Left renal pelvis (tissue), 4 donors: Measurements from ENCODE around the gene EIF1AX. TPM values are rescaled to one million over a fixed set of nuclear protein-coding genes. Genes with fewer than 3 reads are reported as not detected.
"Not testable (repeated sequence)": the region's sequence is repeated elsewhere in the genome, so short reads cannot be mapped to it uniquely, and the experiment has no call there.

ENCODE experiments used
- DNase-seq, 4 donors: peaks; one replicate each; pipeline ENCODE4 v3.0.0-alpha.2; 2013; ENCODE audit warnings: low read depth in 4 of 4, low spot score in 3 of 4
- polyA plus RNA-seq, 4 donors: library from polyadenylated mRNA; unstranded; fragments of 120-200 nt; gene quantifications; one replicate each; pipeline ENCODE4 v1.2.1, GENCODE V29; 2013; ENCODE audit not compliant: insufficient read length in 4 of 4

EIF1AX gene
- polyA plus RNA-seq, 4 donors = 93.0 to 133 (median 98.4) TPM

DNA sequence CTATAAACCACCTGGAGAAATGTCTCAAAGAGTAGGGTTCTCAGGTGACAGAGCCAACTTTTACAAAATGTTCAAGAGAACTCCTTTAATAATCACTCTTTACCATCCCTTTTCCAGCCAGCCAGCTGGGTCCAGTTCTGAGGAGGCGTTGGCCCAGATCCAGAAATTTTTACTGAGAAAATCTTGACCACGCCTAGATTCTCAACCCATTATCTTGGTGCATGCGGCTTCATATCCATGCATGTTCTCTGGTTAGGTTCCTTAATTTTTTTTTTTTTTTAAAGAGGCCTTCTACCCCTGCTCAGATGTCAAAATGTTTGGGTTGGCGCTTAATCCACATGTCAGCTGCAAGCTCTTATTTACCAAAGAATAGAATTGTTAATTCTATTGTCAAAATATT is 13.0 kb downstream of the EIF1AX start:
- DNase-seq = no peak

DNA sequence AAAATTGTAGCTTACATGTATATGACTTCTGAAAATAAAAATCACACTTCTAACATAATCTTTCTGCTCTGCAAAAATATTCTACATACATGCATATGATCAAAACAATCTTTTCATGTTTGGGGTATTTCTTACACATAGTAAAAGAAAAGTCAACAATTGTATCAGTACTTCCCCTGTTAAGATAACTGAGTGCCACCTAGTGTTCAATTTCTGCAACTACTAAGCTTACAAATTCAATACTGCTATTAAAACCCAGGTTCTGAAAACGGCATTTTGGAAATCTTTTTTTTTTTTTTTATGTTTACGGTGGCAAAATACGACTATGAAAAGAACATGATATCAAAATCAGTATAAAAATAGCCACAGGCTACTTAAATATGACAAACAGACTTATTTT is 14.2 kb downstream of the EIF1AX start:
- DNase-seq = not testable (repeated sequence)

DNA sequence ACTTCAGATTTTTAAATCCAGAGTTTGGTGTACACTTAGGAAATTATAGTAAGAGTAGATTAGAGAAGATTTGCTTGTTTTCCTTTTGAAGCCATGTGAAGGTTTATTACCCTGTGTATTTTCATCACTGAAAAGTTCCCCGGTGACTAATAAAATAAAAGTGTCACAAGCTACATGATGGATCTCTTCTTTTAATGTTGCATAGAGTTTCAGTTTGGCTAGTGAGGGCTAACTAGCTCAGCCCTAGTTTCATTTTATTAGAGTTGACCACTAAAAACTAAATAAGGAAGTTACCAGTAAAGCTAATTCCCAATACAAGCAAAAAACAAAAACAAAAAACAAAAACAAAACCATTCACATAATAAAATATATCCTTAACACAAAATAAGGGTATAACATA is 14.8 kb downstream of the EIF1AX start:
- not testable (repeated sequence) for DNase-seq

DNA sequence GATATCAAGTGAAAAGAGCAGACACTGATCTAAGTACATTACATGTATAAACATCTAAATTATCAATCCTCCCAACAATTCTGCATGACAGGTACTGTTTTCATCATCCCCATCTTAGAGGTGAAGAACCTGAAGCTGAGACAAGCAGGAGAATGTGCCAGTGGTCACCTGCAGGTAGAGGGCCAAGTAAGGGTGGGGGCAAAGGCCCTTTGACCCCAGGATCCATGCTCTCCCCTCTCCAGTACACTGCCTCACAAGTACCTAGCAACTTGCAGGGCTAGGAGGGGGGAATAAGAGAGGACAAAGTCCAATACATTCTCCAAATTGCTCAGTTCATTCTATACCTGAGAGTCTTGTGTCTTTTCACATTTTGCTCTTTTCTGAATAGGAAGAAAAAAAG is 16.7 kb downstream of the EIF1AX start:
- no peak for DNase-seq

DNA sequence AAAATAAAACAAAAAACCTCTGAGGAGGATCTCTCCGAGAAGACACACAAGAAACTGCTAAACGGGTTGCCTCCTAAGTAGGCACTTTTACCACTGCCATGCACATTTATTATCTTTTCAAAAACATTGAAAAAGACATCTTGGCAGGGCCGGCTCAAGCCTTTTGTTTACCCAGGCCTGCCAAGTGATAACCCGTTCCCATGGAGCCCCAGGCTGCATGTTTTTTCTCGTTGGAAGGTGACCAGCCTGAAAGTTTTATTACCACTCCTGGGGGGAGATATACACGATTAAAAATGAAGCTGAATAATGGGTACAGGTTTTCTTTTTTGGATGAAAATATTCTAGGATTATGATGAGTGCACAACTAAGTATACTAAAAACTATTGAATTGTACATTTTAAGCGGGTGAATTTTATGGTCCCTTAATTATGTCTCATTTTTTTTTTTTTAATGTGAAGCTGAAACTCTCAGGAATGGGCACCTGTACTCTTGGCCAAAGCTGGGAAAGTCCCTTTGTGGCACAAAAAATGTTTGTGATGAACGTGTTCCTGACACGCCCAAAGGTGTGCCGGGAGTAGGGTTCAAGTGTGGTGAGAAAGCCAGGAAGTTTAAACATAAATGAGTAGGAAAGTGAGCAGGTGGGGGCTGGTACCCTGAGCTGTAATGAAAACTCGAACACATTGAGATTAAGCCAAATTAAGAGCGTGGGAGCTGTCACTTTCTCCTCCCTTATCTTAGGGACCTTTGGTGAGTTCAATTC is 23.4 kb downstream of the EIF1AX start:
- DNase-seq = no peak

DNA sequence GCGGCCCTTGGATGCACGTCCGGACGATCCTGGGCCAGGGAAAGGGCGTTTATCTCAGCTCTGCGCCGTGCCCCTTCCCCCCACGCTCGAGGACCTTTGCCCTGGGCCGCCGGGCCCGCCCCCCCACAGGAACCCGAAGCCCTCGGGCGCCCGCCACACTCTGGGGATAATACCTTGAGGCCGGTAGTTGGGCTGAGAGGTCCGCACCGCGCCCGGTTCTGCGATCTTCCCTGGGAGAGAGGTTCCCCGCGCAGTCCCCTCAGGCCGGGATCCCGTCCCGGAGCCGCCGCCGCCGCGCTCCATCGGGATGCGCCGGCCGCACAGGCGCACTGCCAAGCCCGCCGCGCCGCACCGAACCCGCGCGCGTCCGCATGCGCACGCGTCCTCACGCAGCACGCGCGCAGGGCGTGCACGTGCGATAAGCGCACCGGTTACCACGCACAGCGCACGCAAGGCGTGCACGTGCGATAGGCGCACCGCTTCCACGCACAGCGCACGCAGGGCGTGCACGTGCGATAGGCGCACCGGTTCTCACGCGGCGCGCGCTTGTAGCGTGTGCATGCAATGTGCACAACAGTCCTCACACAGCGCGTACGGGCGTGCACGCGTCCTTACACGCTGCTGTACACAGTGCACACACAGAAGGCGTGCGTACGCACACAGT is 24.9 kb downstream of the EIF1AX start, which contains the start of gene MAP7D2:
Gene MAP7D2, minus strand, starts transcription at position 331 of the 664 bp plus-strand sequence. Its CDS starts 28 bp downstream, at position 303.
- DNase-seq = no peak

DNA sequence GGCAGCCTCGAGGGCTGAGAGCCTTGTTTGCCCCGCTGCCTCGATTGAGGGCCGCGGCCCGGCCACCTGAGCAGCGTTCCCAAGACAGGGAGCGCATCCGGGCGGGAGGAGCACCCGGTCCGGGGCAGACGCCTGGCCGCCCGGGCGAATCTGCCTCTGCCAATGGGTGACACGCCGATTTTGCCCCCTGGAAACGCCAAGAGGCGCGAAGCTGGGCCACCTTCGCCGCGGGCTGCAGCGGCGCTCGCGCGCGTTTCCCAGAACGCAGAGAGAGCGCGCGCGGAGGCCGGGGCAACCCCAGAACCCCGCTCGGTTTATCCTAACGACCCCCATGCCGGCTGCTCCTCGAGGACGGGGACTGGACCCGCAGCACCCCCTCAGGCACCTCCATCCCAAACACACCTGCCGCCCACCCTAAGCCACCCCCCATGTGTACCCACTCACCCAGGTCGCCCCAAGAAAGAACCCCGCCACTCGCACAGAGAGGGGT is 25.5 kb downstream of the EIF1AX start:
- no peak for DNase-seq

DNA sequence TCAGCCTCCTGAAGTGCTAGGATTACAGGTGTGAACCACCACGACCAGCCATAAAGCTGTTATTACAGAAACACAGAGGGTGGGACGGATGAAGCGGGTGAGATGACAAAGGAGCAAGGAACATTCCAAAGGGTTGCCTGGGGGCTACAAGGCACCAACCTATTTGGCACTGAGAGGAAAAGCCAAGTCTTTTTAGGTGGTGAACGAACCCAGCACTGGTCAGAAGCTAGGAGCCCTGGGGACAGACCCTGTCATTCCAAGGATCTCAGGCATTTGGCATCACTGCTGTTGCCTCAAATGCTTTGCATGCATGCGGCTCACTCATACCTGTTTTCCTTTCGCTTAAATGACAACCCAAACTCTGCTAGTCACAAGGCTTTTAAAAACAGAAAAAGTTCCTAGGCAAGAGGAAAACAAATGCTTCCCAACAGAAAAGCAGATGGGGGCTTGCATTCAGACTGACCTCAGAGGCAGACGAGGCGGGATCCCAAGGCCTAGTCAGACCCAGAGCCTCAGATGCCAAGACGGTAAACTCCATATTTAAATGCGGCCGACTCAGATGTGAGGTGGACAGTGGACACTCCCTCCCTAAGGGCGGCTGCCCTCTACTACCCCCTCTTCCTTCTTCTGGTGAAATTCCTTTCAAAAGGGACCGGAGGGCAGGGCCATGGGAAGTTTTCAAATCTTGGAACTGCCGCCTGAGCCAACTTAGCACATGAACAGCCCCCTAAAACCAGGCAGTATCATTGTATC is 29.4 kb downstream of the EIF1AX start:
- no peak for DNase-seq

DNA sequence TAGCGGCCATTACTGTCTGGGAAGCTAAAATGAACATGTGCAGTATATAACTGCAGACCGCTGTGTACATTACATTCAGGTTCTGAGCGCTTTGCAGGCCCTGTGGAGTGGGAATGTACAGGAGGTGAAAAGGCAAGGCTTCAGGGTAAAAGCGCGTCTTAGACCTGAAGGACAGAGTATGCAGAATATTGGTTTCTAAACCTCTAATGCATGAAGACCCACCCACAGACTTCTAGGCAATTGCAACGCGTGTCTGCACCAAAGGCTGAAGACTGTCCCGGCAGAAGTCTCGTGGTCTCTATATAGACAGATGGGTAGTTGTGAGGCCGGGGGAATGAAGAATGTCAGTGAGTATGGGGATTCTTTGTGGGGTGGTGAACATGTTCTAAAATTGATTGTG is 30.4 kb downstream of the EIF1AX start:
- no peak for DNase-seq

DNA sequence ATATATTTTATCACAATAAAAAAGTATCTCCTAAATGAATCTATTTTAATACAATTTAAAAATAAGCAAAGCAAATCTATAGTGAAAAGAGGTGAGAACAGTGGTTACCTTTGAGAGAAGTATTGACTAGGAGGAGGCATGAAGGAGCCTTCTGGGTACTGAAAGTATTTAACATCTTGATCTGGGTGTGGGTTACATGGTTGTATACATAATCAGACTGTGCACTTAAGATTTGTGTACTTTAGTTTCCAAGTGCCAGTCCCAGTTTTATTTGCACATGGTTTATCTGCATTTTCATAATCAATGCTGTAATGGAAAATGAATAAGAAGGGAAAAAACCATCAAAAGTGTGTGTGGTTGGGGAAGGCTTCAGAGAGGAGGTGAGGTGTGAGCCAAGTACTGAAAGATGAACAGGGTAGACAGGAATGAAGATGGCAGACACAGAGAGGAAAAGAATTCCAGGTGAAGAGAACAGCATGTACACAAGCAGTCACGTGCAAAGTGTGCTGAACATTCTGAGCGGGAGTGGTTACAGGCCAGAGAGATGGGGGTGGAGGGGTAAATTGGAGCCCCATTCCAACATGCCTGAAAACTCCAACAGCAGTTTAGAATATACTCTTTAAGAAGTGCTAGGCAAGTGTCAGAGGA is 39.6 kb downstream of the EIF1AX start:
- DNase-seq = no peak

DNA sequence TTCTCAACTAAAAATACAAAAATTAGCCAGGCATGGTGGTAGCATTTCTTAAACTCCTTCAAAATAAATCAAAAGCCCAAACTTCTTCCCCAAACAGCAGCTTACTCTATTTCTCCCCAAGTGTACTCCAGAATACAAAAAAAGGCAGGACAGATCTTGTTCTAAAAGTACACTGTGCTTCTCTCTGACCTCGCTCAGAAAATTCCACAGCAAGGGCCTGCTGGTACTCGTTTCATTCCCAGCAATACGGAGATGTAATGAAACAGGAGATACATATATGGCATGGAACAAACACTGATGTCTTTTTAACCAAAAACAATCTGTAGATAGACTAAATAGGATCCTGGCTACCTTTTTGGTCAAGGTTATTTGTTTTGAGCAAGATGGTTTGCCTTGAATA is 50.1 kb downstream of the EIF1AX start:
- no peak for DNase-seq

DNA sequence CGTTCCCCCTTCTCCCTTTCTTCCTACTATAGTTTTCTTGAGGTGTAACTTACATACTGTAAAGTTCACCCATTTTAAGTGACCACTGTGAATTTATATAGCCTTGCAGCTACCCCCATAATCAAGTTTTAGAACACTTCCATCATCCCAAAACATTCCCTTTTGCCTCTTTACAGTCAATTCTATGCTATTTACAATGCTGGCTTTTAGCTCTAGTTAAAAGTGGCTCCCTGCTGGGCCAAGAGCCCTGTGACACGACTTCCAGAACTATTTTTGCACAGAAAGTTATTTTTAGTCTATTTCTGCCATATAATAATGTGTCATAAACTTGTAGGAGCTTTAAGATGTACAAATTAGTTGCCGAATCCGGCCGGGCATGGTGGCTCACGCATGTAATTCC is 51.8 kb downstream of the EIF1AX start:
- no peak for DNase-seq

DNA sequence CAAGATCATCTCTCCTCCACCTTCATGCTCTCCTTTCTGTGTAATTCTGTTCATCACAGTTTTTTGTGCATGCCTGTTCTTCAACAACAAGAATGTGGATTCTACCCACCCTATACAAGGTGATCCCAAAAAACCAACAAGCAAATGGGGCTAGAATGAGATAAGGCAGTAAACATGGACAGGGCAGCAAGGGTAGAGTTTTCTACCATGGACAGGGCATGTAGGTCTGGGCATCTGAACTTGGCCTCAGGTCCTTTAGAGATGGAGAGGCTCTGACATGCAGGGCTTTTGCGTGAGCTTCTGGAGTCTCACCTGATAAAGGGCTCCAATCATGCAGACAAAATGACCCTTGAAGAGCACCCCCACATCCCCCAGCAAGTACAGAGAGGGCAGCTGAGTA is 61.4 kb downstream of the EIF1AX start:
- no peak for DNase-seq

Other genes starting within 250 kb of the EIF1AX start
- 10 to 100 TPM; 12.3 to 13.6 (median 13.5) TPM for gene BCLAF3, start 150.8 kb downstream of the EIF1AX start, polyA plus RNA-seq
- gene MAP7D2, start 24.9 kb downstream of the EIF1AX start, polyA plus RNA-seq = 1 to 10 TPM in 3 of 4 donors, under 1 TPM in 1; 0.56 to 4.1 (median 3.3) TPM
- gene RPS6KA3, start 125.1 kb upstream of the EIF1AX start, polyA plus RNA-seq = 10 to 100 TPM; 27.2 to 36.0 (median 30.3) TPM